Stimulated activated naive CD4-positive, alpha-beta T cell treated with Interleukin-2 at 50 U/mL for 16 hours (primary cell): Measurements from ENCODE around the gene TTYH3.

Experiments
- DNase-seq: peaks from one replicate; lab custom pipeline; 2025; lab: John Stamatoyannopoulos, UW

Gene TTYH3

DNA sequence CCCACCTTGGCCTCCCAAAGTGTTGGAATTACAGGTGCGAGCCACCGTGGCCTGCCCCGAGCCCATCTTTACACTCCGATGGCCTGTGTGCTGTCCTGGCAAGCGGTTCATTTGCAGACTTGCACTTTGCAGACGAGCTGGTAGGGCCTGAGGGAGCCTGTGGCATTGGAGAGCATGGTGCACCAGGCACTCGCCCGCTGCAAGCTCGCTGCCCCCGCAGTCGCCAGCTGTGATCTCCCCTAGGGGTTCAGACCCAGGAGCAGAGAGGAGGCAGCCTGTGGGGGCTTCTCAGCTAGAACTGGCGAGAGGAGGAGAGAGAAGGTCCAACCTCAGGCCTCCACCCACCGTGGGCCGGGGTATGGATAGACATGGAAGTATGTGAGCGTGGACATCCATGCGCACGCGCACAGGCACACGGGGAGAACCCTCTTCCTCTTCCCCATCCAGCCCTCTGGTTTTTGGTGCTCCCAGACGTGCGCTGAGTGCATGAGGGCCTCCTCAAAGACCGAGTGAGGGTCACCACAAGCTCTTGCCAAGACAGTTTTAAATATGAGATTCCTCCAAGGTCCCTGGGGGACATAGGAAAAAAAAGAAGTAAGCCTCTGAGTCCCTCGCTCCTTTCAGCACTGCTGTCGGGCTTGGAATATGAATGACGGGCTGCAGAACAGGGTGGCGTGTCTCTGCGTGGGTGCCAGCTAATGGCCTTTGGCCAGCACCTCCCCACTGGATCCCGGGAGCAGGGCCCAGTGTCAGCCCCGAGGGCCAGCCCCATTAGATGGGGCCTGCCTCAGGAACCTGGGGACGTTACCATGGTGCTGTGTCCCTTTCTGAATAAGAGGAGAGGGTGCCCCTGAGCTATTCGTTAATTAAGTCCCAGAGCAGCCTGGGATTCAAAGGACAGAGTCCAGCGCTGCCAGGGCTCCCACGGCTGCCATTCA is 15.1 kb upstream of the TTYH3 start:
- DNase-seq = no peak

GRCh38 chr7:2617325-2617905 is 14.4 kb upstream of the TTYH3 start:
- no peak for DNase-seq

GRCh38 chr7:2619116-2619515 is 12.7 kb upstream of the TTYH3 start:
- DNase-seq = no peak

- no peak for DNase-seq
Measured at GRCh38 chr7:2621061-2621828, 10.5 kb upstream of the TTYH3 start.

DNA sequence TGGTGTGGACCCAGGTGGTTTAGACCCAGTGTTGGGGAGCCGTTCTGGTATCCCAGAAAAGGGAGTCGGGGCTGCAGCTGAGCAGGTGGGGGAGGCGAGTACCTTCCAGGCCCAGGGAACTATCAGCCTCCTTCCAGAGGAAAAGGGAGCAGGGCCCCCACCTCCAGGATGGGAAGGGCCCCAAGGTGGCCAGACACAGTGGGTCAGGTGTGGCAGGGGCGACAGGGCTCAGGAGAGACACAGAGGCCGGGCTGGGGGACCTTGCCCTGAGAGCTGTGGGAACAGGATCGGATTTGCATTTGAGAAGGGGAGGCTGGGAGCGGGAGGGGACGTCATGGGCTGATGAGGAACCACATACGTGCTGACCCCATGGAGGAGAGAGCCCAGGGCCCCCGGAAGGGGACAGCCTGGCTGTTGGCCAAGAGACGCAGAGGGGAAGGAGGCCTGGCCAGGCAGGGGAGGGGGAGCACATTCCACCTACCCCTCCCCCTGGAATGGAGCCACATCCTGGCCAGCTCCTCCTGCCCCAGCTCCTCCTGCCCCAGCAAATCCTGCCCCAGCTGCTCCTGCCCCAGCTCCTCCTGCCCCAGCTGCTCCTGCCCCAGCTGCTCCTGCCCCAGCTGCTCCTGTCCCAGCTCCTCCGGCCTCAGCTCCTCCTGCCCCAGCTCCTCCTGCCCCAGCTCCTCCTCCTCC is 9.7 kb upstream of the TTYH3 start:
- DNase-seq = no peak

GRCh38 chr7:2622869-2623697 is 8.7 kb upstream of the TTYH3 start:
- DNase-seq = no peak

DNA sequence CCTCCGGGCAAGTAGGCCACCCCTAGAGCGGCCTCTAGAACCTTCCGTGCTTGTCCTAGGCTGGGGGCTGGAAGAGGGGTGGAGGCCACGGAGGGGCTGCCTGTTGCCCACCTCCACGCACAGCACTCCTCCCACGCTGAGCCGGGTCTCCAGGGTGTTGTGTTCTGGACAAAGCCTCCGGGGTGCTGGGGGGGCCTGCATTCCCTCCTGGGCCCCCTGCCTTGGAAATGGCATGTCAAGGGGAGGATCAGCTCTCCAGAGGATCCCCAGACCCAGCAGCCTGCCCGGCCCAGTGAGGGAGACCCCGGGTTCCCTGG is 8.1 kb upstream of the TTYH3 start:
- no peak for DNase-seq

DNA sequence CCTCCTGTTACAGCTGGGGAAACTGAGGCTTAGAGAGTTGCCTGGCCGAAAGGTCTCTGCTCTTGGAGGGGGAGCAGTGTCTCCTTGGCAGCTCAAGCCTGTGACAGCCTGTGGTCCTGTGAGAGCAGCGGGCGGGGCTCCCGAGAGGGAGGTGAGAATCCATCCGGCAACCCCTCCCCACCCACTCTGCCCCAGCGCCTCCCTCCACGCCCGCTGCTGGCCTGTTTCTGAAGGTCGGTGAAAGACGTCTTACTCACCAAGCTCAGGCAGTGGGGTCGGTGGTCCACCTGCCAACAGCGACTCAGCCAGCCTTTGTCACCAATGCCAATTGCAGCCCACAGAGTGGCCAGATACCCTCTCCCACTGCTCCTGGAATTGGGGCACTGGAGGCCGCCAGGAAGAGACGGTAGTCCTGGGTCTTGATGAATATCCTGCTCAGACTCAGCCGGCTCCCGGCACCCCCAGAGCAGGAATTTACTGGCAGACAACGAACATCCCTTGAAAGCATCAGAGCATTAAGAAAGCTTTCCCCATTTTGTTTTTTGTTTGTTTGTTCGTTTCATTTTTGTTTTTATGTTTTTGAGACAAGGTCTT is 7.4 kb upstream of the TTYH3 start:
- no peak for DNase-seq

DNA sequence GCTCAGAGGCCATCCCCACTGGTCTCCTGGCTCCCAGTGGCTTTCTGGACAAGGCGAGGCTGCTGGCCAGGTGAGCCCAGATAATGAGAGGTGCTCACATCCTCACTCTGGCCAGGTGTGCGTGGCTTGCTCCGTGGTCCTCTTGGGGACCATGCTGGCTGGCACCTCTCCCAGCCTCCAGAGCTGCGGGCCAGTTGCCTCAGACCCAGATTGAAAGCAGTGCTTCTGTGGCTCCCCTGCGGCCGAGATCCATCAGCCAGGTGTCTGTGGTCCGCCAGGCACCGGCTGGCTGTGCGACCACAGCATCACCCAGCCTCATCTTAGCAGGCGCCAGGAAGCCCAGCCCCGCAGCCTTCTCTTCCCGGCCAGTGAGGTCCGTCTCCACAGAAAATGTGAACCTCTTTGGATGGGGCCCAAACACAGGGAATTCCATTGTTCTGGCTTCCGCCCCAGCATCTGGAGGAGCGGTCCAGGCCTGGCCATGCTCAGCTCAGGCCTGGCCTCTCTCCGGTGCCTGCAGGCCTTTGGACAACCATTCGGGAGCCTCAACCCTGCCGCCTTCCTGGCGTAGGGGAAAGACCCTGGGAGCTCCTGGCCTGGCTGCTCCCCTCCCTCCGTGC is 5.2 kb upstream of the TTYH3 start:
- DNase-seq = no peak

GRCh38 chr7:2627258-2628129 is 4.3 kb upstream of the TTYH3 start:
- DNase-seq = no peak

- no peak for DNase-seq
Measured at GRCh38 chr7:2628130-2628482, 3.7 kb upstream of the TTYH3 start.

- DNase-seq = no peak
Measured at GRCh38 chr7:2628891-2629290, 2.9 kb upstream of the TTYH3 start.

- no peak for DNase-seq
Measured at GRCh38 chr7:2629746-2630681, 1.8 kb upstream of the TTYH3 start.

DNA sequence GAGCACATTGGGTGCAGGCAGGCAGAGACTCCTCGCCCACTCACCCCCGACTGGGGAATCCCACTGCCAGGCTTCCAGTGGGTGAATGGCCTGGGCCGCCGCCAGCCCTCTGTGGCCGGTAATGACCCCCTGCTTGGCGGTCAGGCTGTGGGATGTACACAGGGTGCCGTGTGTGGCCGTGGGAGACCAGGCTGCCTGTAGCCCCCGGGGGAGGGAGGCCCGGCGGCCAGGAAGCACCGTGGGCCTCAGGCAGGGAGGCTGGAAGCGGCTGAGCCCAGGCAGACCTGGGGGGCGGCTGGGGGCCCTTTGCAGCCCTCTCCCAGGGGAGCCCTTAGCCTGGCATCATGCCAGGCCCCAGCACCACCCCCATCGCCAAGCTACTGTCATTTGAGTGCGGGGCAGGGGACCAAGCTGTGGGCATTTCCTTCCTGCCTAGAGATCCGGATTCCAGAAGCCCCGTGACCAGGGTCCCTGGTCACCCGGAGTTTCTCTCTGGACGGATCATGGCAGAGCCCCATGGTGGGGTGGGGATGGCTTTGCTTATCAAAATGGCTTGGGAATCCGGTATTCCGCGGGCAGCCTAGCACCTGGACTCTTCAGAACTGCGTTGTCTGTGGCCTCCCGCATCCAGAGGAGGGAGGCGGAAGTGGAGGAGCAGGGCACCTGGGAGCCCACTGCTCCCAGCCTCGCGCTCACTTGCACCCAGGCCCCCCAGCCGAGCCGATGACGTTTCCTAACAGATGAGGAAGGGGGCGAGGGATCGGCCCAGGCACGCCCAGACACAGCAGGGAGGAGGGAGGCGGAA is 1.1 kb downstream of the TTYH3 start:
- peak; percentile 36 for DNase-seq

DNA sequence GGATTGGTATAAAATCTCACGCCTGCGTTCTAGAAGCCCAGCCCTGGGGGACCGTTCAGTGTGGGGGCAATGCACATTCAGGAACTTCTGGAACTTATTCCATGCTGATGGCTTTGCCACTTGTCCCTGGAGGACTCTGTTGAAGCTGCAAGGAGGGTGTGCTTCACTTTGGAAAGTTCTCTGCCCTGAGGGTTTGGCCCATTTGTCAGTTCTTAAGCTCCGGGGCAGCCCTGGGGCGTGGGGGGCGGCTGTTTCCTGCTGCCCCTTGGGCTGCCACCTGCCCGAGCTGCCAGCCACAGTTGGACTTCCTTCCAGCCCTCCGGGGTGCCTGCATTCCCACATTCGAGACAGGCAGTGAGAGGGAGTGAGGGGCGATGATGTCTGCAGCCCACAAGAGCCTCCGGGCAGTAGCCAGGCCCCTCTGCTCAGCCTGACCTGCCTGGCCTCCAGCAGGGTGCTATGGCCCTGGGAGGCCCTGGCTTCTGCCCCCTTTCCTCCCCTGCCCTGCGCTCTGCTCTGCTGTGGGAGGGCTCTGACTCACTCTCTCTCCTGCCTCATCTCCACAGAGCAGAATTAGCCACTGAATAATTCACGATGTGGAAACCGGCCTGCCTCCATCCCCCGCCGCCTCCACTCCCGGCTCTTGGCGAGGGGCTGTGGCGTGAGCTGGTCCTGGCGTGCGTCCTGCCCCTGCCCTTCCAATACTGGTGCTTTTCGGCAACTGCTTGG is 1.9 kb downstream of the TTYH3 start:
- peak; percentile 43 for DNase-seq

- no peak for DNase-seq
Measured at GRCh38 chr7:2634267-2635145, 2.7 kb downstream of the TTYH3 start.
